ENCODE measurements around the gene GPR45.
"Not testable (repeated sequence)": the region's sequence is repeated elsewhere in the genome, so short reads cannot be mapped to it uniquely, and the experiment has no call there.

The GPR45 gene, protein sequence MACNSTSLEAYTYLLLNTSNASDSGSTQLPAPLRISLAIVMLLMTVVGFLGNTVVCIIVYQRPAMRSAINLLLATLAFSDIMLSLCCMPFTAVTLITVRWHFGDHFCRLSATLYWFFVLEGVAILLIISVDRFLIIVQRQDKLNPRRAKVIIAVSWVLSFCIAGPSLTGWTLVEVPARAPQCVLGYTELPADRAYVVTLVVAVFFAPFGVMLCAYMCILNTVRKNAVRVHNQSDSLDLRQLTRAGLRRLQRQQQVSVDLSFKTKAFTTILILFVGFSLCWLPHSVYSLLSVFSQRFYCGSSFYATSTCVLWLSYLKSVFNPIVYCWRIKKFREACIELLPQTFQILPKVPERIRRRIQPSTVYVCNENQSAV

DNA sequence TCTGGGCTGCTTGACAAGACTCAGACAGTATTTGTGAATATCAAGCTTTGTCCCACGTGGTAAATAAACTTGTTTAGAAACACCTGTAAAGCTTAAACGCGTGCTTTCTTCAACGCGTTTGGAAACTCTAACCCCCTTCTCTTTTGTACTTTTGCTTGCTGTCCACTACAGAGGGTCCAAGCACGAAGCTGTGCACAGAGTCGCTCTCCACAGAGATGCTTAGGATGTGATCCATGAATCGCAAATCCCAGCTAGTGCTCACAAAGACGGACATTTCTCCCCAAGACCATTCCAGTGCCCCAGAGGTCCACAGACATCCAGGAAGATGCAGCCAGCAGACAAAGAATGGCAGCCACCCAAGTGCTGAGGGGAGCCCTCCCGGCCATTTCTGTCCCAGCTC lies at the start of gene GPR45:
TSS of gene GPR45 (plus strand) at position 301 of the 400 bp plus-strand sequence. CDS start 116 bp downstream, outside the sequence.
- no peak for DNase-seq

DNA sequence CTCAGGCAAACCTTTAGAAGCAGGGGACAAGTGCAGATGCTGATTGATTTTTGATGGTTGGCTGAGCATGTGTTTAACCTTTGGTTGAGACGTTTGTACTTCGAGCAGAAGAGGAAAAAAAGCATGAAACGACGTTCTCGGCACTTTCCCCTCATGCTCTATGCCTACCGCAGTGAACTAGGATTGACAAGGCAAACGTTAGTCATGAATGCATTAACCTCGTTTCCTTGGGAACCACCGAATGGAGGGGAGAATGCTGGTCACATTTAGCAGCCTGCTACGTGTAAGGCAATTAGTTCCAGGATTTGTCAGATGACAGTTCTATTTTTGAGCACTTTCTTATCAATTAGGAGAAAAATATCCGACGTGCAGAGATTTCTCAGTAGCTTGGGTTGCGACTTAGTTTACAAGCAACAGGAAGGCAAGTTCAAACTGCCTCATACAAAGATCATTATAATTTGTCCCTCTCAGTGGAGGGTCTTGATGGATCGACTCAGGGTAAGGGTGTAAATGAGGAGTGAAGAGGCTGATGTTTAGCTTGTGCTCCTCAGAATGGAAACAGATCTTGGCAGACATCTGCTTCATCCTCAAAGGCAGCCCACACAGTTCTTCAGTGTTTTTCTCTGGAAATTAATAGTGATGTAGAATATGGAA lies 47.4 kb upstream of the GPR45 start:
- no peak for DNase-seq

DNA sequence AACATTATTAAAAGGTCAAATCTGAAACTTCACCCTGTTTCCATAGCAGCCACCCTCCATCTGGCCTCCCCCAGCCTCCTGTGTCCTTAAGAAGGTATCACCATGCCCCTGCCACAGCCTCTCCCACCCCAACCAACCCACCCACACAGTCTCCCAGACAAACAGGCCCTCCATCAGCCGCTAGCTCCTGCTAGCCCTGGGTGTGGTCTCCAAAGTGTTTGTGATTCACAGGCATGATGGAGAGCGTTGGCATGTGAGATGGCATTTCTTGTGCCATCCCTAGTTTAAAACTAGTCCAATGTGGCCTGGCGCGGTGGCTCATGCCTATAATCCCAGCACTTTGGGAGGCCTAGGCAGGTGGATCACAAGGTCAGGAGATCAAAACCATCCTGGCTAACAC lies 44.9 kb upstream of the GPR45 start:
- DNase-seq, result no peak

DNA sequence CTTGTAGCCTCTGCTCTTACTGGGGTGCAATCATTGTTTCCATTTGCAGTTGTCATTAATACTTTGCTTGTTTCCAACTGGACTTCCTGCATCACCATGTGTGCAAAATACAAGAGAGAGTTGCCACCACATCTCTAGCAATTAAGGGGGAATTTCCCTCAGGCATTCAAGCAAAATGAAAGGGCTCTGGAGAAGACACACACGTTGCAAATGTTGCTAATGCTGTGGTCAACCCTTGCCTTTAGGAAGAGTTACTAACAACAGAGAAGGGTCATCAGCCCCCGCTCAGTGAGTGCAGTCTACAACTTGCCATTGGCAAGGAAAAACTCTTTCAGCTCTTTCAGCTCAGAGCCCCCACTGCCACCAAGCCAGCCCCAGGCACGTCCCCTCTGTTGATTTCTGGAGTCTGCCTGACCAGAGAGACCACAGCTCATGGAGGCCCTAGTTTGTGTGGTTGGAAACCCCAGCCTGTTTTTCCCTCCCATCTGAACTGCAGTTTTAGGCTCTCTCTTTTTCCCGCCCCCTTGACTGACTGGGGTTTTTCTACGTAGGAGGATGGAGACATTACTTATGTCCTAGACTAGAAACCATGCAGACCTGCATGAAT lies 25.9 kb upstream of the GPR45 start:
- no peak for DNase-seq

DNA sequence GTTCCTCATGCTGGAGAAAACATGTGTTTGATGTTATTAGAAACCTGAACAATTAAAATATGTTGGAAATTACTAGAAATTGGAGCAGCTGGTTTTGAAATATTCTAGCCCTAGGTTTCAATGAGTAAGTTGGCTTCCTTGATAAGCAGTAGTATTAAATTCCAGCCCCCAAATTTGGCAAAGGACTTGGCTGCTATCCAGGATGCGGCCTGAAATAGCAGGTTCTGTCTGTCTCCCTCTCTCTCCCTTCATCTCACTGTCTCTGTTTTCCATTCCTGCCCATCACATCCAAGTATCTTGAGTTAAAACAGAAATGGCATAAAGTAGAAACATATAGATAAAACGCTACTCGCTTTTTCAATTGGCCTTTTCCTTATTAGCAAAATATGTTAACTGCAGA lies 20.9 kb upstream of the GPR45 start:
- no peak for DNase-seq

DNA sequence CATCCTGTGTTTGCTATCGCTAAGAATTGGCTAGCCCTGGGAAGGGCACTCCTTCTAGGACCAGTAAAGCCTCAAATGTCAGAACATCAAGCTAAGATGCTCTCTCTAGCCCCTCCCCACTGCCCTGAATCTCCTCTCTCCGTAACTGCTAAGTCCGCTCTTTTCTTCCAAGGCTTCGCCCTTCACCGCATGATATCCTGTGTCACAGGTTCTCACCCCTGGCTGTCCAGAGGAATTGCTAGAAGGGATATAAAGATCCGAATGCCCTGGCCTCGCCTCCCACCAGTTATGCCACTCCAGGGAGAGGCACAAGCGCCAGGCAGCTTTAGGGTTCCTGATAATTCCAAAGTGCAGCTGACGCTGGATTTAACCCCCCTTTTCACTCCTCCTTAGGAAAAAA lies 17.1 kb upstream of the GPR45 start:
- DNase-seq, result no peak

DNA sequence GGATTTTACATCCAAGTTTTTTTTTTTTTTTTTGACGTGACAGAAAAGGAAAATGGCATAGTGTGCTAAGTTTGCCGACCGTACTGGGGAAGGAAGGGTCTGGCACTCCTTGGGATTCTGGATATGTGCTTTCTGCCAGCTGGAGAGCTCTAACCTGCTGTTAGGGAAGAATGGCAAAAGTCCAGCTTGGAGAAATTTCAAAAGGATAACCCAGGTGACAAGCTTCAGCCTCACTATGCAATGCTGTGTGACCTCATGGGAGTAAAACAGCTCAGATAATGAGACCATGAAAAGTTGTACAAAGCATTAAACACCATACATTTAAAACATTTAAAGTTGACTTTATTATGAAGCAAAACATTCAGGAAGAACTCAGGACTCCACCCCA lies 10.3 kb upstream of the GPR45 start:
- DNase-seq, result no peak

DNA sequence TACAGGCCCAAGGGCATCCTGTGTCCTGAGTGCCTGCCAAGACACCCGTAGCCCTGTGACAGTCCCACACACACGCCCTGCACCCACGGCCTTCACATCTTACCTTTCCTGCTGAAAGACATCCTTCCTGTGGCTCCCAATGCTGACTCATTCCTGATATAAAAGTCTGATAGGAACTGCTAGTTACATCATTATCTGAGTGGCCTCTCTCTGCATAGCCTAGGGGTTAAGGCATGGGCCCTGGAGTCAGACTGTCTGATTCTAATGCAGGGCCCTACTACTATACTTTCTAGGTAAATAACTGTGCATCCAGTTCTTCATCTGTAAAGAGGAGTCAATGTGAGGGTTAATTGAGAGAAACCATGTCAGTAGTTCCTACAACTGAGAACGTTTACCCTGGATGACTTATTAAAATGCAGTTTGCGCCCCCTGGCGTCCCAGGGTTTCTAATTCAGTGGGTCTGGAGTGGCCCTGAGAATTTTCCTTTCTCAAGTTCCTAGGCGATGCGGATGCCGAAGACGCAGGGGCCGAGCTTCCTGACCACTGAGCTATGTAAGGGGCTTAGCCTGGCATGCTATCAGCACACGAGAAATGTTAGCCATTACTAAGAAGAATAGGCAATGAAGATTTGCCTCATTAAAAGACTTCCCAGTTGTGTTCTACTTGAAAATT lies 6.0 kb upstream of the GPR45 start:
- DNase-seq, result peak; percentile 54

DNA sequence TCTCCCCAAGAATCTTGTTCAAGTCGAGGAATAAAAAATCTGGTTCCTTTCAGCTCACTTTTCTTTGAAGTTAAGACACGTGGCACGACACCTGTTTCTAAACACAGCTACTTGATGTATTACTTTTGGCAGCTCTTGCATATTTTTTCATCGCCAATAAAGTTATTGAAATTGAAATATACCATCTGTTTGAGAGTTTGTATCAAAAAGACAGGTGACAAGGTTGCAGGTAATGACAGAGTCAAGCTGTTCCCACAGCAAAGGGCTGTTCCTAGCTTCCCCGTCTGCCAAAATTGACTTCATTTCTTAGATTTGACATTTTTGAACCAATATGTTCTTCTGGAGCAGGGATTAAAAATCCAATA lies 5.5 kb upstream of the GPR45 start:
- DNase-seq, result no peak

DNA sequence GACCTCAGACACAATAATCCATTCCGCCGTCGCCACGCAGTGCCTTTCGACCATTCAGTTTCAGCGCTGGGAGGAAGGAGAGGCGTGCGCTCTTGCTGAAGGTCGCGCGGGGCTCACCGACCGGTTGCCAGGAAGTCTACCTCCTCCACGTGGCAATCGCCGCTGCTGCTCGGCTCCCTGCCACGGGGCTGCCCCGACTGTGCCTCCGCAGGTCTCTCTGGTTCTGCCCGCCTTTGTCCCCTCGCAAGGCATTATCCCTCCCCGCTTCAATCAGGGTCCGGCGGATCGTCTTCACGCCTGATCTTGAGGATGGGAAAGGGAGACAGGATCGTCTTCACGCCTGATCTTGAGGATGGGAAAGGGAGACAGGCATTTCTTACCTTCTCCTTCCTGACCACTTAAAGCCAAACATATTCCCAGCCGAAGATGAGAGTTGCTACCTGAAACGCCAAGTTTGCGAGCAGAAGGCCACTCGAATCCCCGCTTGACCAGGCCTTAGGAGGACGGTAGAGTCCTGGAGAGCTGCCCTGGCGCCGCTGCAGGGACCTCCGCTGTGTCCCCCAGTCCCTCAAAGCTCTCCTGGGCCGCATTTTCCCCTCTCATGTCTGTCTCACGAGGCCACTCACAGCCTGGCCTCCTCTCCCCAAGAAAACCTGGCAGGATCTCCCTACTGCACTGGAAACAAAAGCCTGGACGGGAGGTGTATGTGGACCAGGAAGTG lies 4.3 kb upstream of the GPR45 start:
- no peak for DNase-seq

DNA sequence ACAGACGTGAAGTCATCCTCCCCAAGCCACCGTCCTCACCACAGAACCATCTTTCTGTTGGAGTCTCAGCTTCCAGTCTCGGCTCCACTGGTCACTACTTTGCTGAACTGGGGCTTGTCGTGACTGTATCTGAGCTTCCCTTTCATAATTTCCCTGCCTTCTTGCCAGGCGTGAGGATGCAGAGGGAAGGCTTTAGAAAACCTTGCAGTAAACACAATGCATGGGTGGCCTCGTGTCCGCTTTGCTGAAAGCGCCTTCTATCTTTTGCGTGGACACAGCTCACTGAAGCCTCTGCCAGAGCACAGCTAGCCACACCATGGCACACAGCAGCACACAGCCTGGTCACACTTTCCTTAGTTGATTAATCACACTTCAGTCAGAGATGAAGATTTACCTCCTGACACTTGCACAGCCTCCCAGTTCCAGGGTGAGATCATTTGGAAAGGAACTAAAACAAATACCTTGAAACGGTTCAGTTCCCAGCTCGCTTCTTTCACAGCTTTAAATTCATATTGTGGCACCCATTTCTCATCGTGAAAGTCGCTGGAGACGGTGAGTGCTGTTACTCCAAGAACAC lies 2.8 kb upstream of the GPR45 start:
- DNase-seq, result no peak

DNA sequence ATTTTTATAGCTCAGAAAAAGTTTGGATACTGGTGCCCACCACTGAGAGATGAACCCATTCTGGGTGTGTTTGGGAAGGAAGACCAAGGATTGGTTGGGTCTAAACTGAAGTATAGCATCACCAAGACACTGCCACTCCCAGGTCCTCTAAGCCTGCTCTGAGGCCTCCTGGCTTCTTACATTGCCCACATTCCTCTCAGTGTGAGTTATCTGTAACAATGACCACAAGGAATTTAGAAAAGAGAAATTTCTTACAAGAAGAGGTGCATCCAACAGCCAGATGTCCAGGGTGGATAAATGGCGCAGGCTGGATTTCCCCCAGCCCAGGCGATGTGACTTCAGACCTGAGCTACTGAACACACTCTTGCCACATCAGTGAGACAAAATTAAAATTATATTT lies 1.6 kb upstream of the GPR45 start:
- no peak for DNase-seq

DNA sequence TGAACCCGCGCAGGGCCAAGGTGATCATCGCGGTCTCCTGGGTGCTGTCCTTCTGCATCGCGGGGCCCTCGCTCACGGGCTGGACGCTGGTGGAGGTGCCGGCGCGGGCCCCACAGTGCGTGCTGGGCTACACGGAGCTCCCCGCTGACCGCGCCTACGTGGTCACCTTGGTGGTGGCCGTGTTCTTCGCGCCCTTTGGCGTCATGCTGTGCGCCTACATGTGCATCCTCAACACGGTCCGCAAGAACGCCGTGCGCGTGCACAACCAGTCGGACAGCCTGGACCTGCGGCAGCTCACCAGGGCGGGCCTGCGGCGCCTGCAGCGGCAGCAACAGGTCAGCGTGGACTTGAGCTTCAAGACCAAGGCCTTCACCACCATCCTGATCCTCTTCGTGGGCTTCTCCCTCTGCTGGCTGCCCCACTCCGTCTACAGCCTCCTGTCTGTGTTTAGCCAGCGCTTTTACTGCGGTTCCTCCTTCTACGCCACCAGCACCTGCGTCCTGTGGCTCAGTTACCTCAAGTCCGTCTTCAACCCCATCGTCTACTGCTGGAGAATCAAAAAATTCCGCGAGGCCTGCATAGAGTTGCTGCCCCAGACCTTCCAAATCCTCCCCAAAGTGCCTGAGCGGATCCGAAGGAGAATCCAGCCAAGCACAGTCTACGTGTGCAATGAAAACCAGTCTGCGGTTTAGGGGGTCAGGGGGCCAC lies 897 bp downstream of the GPR45 start:
- no peak for DNase-seq

DNA sequence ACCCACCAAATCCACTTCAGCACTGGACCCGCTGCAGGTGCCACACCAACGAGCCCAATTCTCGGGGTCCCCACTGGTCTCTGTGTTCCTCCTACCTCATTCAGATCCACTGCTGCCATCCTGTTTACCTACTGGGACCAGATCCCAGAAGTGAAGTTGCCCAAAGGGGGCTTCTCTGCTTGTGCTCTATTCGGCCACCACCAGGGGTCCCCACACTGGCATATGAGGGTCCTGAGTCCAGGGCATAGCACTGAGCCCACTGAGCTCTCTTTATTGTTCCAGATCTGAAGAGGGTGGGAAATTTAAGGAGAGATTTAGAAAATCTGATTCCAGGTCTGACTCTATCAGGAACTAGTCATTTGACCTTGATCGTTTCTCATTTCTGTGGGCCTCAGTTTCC lies 2.4 kb downstream of the GPR45 start:
- DNase-seq, result no peak

DNA sequence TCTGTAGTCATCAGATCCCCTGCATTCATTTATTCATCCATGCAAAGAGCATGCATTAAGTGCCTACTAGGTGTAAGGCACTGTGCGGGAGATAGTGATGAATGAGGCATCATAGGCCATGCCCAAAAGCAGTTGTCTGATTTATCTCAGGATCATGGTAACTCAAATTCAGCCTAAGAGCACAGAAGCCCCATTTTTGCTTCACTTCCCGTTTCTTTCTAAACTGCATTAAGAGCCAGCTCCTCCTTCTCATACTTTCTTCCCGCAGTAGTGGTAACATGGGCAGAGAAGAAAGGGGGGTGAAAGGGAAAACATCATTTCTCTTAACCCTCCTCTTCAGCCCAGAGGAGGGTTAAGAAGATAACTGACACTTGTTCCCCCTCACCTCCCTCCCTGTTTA lies 2.9 kb downstream of the GPR45 start:
- DNase-seq, result no peak

DNA sequence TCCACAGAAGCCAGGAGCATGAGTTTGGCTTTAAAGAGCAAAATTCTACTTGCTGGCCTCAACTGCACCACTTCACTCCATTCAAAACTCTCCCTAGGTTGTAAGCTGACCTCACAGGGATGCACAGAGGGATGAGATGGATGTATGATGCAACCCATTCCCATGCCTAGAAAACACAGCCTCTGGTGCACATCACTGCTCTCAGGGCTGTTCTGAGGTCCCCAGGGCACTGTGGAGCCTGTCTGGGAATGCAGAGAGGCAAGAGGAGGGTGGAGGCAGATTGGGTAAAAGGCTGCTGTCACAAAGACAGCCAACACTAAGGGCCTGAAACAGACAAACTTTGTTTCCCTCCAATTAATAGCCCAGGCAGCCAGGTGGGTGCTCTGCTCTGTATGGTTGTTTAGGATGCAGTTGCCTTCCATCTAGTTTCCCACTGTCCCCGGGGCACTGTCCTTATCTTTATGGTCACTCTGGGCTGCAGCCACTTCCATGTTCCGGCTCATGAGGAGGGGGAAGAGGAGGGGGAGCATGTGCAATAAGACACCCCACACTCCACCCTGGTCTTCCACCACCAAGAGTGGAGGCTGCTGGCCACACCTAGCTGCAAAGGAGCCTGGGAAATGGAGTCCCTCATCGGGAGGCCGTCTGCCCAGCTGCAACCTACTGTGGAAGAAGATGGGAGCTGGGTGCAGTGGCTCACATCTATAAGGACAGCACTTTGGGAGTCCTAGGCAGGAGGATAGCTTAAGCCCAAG lies 7.0 kb downstream of the GPR45 start:
- DNase-seq, result no peak

DNA sequence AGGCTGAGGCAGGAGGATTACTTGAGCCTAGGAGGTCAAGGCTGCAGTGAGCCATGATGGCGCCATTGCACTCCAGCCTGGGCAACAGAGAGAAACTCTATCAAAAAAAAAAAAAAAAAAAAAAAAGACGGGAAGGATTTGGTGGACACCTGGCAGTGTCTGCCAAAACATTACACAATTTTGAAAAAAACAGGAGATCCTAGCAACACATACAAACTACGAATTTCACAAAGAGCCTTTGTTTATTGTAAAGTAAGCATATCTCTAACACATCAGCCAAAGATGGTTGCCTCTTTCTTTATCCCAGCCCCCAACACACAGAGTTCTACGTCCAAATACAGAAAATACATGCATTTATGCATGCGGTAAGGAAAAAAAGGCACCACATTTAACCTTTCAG lies 7.6 kb downstream of the GPR45 start:
- DNase-seq, result no peak

DNA sequence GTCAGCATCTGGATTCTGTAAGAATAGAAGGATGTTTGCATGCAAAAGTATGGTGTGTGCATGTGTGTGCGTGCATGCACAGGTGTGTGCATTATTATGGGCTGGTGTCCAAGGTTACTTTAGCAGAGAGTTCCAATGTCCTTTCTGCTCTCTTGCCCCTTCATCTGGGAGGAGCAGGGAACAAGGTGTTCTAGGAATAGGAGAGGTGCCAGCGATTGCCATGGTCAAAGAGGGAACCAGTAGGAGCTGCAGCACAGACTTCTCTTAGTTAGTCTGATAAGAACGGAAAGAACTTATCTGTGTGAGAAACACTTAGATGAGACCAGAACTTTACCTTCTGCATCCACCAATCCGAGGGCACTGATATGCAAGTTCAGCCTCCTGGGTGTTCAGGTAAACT lies 8.3 kb downstream of the GPR45 start:
- DNase-seq, result no peak

DNA sequence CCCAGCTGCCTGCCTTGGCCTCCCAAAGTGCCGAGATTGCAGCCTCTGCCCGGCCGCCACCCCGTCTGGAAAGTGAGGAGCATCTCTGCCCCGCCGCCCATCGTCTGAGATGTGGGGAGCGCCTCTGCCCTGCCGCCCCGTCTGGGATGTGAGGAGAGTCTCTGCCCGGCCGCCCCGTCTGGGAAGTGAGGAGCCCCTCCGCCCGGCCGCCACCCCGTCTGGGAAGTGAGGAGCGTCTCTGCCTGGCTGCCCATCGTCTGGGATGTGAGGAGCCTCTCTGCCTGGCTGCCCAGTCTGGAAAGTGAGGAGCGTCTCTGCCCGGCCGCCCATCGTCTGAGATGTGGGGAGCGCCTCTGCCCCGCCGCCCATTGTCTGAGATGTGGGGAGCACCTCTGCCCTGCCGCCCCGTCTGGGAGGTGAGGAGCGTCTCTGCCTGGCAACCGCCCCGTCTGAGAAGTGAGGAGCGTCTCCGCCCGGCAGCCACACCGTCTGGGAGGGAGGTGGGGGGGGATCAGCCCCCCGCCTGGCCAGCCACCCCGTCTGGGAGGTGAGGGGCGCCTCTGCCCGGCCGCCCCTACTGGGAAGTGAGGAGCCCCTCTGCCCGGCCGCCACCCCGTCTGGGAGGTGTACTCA lies 9.6 kb downstream of the GPR45 start:
- DNase-seq, result not testable (repeated sequence)

DNA sequence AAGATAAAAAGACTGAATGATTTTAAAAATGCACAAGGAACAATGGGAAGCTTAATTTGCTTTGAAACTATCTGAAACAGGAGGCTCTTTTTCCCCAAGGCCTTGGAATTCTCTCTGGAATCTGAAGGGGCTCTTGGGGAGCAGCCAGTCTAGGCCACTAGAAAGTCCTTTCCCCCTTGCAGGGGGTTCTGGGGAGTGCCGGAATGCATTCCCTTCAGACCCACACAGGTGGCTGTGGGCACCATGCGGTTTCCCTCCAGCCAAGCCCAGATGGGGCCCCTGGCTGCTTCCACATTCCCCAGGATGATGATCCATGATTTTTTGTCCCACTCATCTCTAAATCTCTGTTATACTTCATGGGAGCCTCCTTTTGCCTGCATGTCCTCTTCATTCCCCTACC lies 10.7 kb downstream of the GPR45 start:
- DNase-seq, result no peak

Measured in CD4-positive, alpha-beta T cell treated with Interleukin-17A for 1 hour (primary cell).